GM13977 (cell line): Measurements from ENCODE around the gene CNTNAP2.
"Not testable (repeated sequence)": the region's sequence is repeated elsewhere in the genome, so short reads cannot be mapped to it uniquely, and the experiment has no call there.

Source experiments
- DNase-seq: peaks from one replicate; pipeline ENCODE4 v3.0.0; 2012; ENCODE audit warnings: low spot score
- in situ Hi-C: fragments of 300-500 bp; cut with MboI; formaldehyde crosslinking; loops from one replicate; pipeline ENCODE4 v1.12.0; 2022; ENCODE audit warnings: low sequenced_read_pairs, low pct_unique_long_range_greater_than_20kb, mixed read lengths, inconsistent platforms; ENCODE audit not compliant: unreplicated experiment
- TF ChIP-seq, protein P1 (sequence below): IDR thresholded peaks from 2 replicates; pipeline ENCODE4 v1.5.1; 2012; ENCODE audit warnings: mild to moderate bottlenecking, control low read depth; ENCODE audit not compliant: insufficient read depth; ENCODE audit errors: extremely low read depth, missing control alignments

The CNTNAP2 gene

DNA sequence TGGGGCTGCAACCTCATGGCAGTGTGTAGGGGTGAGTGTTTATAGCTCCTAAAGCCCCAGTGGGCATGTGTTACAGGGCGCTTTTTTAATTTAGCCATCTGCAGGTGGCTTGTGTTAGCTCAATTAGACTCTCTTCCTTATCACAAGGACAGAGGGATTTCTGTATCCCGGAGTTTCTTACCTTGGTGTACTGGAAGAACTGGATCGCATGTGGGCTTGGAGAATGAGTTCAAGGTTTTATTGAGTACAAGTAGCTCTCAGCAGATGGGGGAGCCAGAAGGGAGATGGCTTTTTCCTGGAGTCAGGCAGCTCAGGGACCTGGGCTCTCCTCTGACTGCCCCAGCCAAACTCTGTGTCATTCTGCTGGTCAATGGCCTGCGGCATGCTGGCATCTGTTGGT, 2320.4 kb downstream of the CNTNAP2 start:
- in situ Hi-C loops = no loop called here
- DNase-seq = no peak

DNA sequence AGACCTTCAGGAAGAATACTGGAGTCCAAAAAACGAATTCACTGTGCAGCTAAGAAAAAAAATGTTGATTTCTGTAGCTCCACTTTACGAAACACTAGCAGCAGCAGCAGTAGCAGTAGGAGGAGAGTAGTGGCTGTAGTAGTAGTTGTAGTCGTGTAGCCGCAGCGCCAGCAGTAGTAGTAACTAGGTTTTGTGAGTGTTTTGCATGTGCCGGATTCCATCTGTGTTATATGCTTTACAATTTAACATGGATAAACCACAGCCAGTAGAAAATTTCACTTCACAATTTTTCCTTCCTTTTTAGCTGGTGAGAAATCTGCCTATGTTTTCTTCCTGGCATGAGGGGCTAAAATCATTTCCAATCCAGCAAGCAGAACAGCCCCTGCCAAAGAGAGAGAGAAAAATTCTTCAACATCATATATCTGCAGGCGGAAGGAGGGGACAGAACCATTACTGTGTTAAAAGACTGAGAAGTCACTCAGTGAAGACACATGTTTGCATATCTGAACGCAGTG, 2325.6 kb downstream of the CNTNAP2 start:
- TF ChIP-seq, protein P1, sequence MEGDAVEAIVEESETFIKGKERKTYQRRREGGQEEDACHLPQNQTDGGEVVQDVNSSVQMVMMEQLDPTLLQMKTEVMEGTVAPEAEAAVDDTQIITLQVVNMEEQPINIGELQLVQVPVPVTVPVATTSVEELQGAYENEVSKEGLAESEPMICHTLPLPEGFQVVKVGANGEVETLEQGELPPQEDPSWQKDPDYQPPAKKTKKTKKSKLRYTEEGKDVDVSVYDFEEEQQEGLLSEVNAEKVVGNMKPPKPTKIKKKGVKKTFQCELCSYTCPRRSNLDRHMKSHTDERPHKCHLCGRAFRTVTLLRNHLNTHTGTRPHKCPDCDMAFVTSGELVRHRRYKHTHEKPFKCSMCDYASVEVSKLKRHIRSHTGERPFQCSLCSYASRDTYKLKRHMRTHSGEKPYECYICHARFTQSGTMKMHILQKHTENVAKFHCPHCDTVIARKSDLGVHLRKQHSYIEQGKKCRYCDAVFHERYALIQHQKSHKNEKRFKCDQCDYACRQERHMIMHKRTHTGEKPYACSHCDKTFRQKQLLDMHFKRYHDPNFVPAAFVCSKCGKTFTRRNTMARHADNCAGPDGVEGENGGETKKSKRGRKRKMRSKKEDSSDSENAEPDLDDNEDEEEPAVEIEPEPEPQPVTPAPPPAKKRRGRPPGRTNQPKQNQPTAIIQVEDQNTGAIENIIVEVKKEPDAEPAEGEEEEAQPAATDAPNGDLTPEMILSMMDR = no peak
- no peak for DNase-seq
- in situ Hi-C loops = no loop called here

More for the DNA sequence above, 2320.4 kb downstream of the CNTNAP2 start:
- TF ChIP-seq, protein P1 = no peak

DNA sequence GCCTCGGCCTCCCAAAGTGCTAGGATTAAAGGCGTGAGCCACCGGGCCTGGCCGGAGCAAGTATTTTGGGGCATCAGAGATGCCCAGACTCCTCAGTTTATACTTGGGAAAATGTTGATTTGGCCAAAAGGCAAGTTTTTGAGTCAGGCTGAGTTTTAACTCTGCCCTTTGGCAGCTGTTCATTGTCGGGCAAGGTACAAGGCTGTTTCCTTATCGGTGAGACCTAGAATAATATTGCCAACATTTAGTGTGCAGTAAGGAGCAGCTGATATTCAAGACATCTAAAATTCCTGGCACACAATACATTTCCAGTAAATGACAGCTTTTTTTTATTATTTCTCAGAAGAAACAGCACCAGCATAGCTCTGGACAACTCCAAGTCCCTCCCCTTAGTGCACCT, 2326.3 kb downstream of the CNTNAP2 start:
- no peak for DNase-seq
- TF ChIP-seq, protein P1 = no peak
- in situ Hi-C loops = no loop called here

DNA sequence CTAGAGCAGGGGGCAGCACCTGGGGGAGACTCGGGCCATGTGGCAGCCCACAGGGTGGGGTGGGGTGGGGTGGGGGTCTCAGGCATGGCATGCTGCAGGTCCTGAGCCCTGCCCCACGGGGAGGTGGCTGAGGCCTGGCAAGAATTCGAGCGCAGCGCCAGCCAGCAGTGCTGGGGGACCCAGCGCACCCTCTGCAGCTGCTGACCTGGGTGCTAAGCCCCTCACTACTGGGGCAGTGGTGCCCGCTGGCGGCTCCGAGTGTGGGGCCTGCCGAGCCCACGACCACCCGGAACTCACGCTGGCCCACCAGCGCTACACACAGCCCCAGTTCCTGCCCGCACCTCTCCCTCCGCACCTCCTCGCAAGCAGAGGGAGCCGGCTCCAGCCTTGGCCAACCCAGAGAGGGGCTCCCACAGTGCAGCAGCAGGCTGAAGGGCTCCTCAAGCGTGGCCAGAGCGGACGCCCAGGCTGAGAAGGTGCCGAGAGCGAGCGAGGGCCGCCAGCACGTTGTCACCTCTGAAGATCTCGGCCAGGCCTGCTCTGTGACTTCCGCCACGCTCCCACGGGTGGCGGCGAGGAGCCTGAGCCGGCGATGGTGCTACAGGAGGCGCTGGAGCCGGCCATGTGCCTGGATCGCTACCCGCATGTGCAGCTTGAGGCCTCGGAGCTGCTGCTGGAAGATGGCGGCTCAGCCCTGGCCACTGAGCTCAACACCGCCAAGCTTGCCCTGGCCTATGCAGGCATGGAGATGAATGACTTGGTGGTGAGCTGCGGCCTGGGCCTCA, 2328.9 kb downstream of the CNTNAP2 start:
- TF ChIP-seq, protein P1 = no peak
- DNase-seq = no peak
- in situ Hi-C loops = no loop called here

DNA sequence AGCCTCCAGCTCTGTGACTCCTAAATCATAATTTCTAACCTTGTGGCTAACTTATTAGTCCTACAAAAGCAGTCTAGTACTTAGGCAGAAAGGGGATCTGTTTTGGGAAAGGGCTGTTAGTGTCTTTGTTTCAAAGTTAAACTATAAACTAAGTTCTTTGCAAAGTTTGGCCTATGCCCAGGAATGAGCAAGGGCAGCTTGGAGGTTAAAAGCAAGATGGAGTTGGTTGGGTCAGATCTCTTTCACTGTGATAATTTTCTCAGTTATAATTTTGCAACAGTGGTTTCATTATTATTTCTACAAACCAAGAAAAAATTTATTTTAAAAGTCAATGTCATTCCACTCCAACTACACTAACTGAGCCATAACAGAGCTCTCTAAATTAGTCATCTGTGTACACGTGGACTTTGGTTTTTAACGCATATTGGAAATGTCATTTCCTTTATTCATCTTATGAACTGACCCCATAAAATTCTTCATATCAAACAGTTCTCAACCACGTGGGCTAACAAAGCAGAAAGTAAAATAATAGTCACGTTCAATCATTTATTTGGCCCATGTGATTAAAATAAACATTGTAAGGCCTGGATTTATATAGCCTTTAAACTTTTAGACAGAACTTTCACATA, 2330.7 kb downstream of the CNTNAP2 start:
- TF ChIP-seq, protein P1 = no peak
- in situ Hi-C loops = no loop called here
- DNase-seq = peak; percentile 66

DNA sequence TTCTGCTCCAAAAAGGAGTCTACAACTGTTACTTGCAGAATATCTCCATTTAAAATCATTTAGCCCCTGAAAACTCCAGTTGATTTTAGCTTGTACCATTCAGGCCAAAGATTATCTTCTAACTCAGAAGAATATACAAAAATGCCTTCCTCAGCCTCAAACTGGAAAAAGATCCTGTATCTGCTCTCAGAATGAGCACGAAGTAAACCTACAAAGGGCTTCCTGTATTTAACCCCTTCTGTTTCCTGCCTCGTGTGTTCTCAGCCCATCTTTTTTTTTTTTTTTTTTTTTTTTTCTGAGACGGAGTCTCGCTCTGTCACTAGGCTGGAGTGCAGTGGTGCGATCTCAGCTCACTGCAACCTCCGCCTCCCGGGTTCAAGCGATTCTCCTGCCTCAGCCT, 2334.9 kb downstream of the CNTNAP2 start:
- DNase-seq, in situ Hi-C loops: not testable (repeated sequence)

DNA sequence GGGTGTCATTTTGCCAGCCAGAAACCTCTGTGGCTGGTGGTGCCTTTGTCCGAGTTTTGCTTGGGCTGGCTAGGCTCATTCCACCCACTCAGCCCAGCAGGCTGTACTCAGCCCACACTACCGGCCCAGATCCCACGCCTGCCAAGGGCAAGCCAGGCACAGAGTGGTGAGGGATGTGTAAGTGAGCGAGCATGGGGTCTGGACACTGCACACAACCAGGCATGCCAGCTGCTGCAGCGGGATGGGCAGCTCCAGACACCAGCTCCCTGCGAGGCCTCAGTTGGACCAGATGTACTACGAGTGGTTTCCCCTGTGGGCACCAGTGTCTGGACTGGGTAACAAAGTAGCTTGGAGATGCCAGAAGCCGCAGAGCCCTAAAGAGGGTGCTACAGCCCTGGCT, 2339.8 kb downstream of the CNTNAP2 start:
- TF ChIP-seq, protein P1 = no peak
- in situ Hi-C loops = no loop called here
- DNase-seq = no peak
